ENCODE measurements around the gene COL16A1.

DNA sequence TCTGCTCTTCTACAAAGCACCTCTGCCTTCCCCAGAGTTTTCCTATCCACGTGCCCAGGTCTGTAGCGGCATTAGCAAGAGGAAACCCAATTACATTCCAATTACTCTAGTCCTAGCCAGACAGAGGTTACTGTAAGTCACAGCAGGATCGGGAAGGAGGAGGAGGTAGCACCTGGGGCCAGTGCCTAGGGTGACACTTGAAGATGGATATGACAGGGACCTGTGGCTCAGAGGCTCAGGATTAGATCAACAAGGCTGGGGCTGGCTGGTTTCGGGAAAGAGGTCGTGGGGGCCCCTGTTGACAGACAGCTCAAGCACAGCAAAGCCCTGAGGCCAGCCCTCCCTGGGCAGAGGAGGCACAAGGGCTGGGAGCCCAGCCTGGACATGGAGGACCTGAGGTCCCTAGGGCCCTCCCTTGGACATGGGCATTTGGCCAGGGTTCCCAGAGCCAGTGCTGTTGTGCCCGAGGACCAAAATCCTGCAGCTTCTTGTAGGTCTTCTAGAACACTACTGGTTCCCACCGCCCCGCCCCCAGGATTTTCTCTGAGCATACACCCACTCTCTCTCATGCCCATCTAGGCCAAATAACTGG lies 89.3 kb downstream of the COL16A1 start:
- TF ChIP-seq, protein P1, sequence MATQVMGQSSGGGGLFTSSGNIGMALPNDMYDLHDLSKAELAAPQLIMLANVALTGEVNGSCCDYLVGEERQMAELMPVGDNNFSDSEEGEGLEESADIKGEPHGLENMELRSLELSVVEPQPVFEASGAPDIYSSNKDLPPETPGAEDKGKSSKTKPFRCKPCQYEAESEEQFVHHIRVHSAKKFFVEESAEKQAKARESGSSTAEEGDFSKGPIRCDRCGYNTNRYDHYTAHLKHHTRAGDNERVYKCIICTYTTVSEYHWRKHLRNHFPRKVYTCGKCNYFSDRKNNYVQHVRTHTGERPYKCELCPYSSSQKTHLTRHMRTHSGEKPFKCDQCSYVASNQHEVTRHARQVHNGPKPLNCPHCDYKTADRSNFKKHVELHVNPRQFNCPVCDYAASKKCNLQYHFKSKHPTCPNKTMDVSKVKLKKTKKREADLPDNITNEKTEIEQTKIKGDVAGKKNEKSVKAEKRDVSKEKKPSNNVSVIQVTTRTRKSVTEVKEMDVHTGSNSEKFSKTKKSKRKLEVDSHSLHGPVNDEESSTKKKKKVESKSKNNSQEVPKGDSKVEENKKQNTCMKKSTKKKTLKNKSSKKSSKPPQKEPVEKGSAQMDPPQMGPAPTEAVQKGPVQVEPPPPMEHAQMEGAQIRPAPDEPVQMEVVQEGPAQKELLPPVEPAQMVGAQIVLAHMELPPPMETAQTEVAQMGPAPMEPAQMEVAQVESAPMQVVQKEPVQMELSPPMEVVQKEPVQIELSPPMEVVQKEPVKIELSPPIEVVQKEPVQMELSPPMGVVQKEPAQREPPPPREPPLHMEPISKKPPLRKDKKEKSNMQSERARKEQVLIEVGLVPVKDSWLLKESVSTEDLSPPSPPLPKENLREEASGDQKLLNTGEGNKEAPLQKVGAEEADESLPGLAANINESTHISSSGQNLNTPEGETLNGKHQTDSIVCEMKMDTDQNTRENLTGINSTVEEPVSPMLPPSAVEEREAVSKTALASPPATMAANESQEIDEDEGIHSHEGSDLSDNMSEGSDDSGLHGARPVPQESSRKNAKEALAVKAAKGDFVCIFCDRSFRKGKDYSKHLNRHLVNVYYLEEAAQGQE (IDR thresholded peaks at IDR 0.05; ENCODE audit: insufficient read depth in 1 of 2, low read depth in 2 of 2, low read length in 2 of 2), result no peak
- TF ChIP-seq POLR2AphosphoS5 (IDR thresholded peaks at IDR 0.05; ENCODE audit: low read depth, low read length) (no peak), TAF1 (IDR thresholded peaks at IDR 0.05; ENCODE audit: borderline replicate concordance, insufficient read depth, low read length) (no peak)
